HepG2 (cell line): ENCODE data around the gene ATRAID. TPM values are rescaled to one million over a fixed set of nuclear protein-coding genes. Genes with fewer than 3 reads are reported as not detected.

Experiments
- AHDC1 ChIP-seq: sonication (generic); formaldehyde crosslinking; IDR thresholded peaks from 2 replicates; pipeline ENCODE4 v1.5.1; 2020; ENCODE audit warnings: mild to moderate bottlenecking, missing genetic modification reagents, borderline replicate concordance
- CBX2 ChIP-seq, 2 experiments: fragments of 200-600 bp in 1 of 2; sonication (generic); formaldehyde crosslinking in 1 of 2; IDR thresholded peaks; 2 replicates each; pipeline versions ENCODE4 v1.7.0 to v1.8.1; 2018 to 2022; ENCODE audit warnings: low read depth in 2 of 2, low read length in 1 of 2, mild to moderate bottlenecking in 1 of 2, missing genetic modification reagents in 1 of 2
- IKZF5 ChIP-seq: IDR thresholded peaks from 2 replicates; pipeline ENCODE4 v1.6.1; 2018; ENCODE audit warnings: missing genetic modification reagents, mild to moderate bottlenecking, missing compliant biosample characterization
- PATZ1 ChIP-seq: sonication (generic); formaldehyde crosslinking; IDR thresholded peaks from 2 replicates; pipeline ENCODE4 v1.4.0; 2020; ENCODE audit warnings: missing genetic modification reagents
- TCF12 ChIP-seq, 2 experiments: fragments of 450-650 bp in 1 of 2; sonication (generic) in 1 of 2; formaldehyde crosslinking in 1 of 2; IDR thresholded peaks; 2 replicates each; pipeline versions ENCODE4 v1.6.1 to v1.8.0; 2017 to 2022; ENCODE audit warnings: antibody characterized with exemption in 1 of 2, mild to moderate bottlenecking in 1 of 2, missing genetic modification reagents in 1 of 2, moderate library complexity in 1 of 2
- TEAD3 ChIP-seq: optimal IDR thresholded peaks from 2 replicates; pipeline ENCODE3; 2016; ENCODE audit warnings: borderline replicate concordance
- TGIF2 ChIP-seq: IDR thresholded peaks from 2 replicates; pipeline ENCODE4 v1.6.1; 2016; ENCODE audit warnings: control low read depth, missing compliant biosample characterization
- ZFP90 ChIP-seq: sonication (generic); formaldehyde crosslinking; IDR thresholded peaks from 2 replicates; pipeline ENCODE4 v1.8.0; 2022; ENCODE audit warnings: missing genetic modification reagents, mild to moderate bottlenecking, inconsistent platforms, borderline replicate concordance
- ZNF773 ChIP-seq: sonication (generic); formaldehyde crosslinking; IDR thresholded peaks from 2 replicates; pipeline ENCODE4 v1.4.0; 2020; ENCODE audit warnings: missing genetic modification reagents, borderline replicate concordance
- polyA plus RNA-seq, 8 experiments: library from polyadenylated mRNA; depleted of rRNA in 3 of 8; stranded (reverse) in 7 of 8; unstranded in 1 of 8; fragments of >200 nt; fragmentation: Illumina TruSeq in 4 of 8; extraction: Trizol in 4 of 8; gene quantifications; 2 replicates each; pipeline versions ENCODE4 v1.2.1 to v1.2.3, GENCODE V29; 2011 to 2016; ENCODE audit warnings: low read depth in 4 of 8, missing spikeins in 1 of 8, mixed read lengths in 1 of 8; ENCODE audit not compliant: insufficient read depth in 1 of 8
- total RNA-seq, 5 experiments: library from RNA; depleted of rRNA; stranded (reverse); fragments of >200 nt; fragmentation: Illumina TruSeq; extraction: Trizol; gene quantifications; 2 replicates each; pipeline ENCODE4 v1.2.3, GENCODE V29; 2016; ENCODE audit warnings: low read depth in 1 of 5

The ATRAID gene
- total and polyA plus RNA-seq, 2 of the 13 experiments (the other 11 are each of a cell fraction or from before 2014, with no cell fraction given): 207 to 382 TPM

- TF ChIP-seq AHDC1 (CRISPR knock-in tag): peak; percentile 29; the same call in 1 of the 2 replicates
- TF ChIP-seq ZNF773 (CRISPR knock-in tag): no peak
- no peak for TF ChIP-seq CBX2 (IDR thresholded peaks at IDR 0.05; ENCODE audit: low read depth, low read length)
- peak; percentile 81; the same call in 1 of the 2 replicates for TF ChIP-seq CBX2 (CRISPR knock-in tag; IDR thresholded peaks at IDR 0.05; ENCODE audit: low read depth)
- TF ChIP-seq TEAD3: peak; percentile 15
- TF ChIP-seq TCF12 (IDR thresholded peaks at IDR 0.05): no peak
- TF ChIP-seq TCF12 (CRISPR knock-in tag; IDR thresholded peaks at IDR 0.05): no peak
- TF ChIP-seq PATZ1 (CRISPR knock-in tag): peak; percentile 3; the same call in 1 of the 2 replicates
- no peak for TF ChIP-seq ZFP90
- TF ChIP-seq IKZF5 (CRISPR knock-in tag): no peak
- no peak for TF ChIP-seq TGIF2 (CRISPR knock-in tag)
Observed at GRCh38 chr2:27262379-27263286, 50.8 kb downstream of the ATRAID start, which contains the start of gene SLC30A3 (continued).
